ENCODE results near the gene MRPL52. TPM values are rescaled to one million over a fixed set of nuclear protein-coding genes. Genes with fewer than 3 reads are reported as not detected.
A peak's percentile ranks its signal among the peaks of the same experiment; 100 is the strongest.

MRPL52 gene
- total RNA-seq, 1 donor, result 69.9 TPM

GRCh38 chr14:22872033-22872832 lies 42.5 kb downstream of the MRPL52 start:
- peak overlapping the region; percentile 86 for H3K4me3 ChIP-seq (ENCODE audit: low read depth, low read length)
- TF ChIP-seq CTCF (IDR thresholded peaks at IDR 0.05; ENCODE audit: insufficient read depth, low read length), result peak; percentile 97
- peak; percentile 85 for DNase-seq (ENCODE audit: low read depth)

- DNase-seq (ENCODE audit: low read depth), result no peak
- peak overlapping the region; percentile 86 for H3K4me3 ChIP-seq (ENCODE audit: low read depth, low read length)
- TF ChIP-seq CTCF (IDR thresholded peaks at IDR 0.05; ENCODE audit: insufficient read depth, low read length), result no peak
Observed at GRCh38 chr14:22872833-22873520, 43.3 kb downstream of the MRPL52 start.

GRCh38 chr14:22875003-22875747 lies 45.5 kb downstream of the MRPL52 start:
- DNase-seq (ENCODE audit: low read depth), result no peak
- TF ChIP-seq CTCF (IDR thresholded peaks at IDR 0.05; ENCODE audit: insufficient read depth, low read length), result no peak
- H3K4me3 ChIP-seq (ENCODE audit: low read depth, low read length), result no peak overlapping the region

DNA sequence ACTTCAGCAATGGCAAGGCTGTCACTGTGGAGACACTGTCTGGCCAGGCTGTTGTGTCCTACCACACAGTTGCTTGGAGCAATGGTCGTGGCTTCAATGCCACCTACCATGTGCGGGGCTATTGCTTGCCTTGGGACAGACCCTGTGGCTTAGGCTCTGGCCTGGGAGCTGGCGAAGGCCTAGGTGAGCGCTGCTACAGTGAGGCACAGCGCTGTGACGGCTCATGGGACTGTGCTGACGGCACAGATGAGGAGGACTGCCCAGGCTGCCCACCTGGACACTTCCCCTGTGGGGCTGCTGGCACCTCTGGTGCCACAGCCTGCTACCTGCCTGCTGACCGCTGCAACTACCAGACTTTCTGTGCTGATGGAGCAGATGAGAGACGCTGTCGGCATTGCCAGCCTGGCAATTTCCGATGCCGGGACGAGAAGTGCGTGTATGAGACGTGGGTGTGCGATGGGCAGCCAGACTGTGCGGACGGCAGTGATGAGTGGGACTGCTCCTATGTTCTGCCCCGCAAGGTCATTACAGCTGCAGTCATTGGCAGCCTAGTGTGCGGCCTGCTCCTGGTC lies 46.1 kb downstream of the MRPL52 start:
- no peak for DNase-seq (ENCODE audit: low read depth)
- no peak for TF ChIP-seq CTCF (IDR thresholded peaks at IDR 0.05; ENCODE audit: insufficient read depth, low read length)

GRCh38 chr14:22877000-22877501 lies 47.4 kb downstream of the MRPL52 start:
- no peak overlapping the region for H3K4me3 ChIP-seq (ENCODE audit: low read depth, low read length)
- no peak for DNase-seq (ENCODE audit: low read depth)
- TF ChIP-seq CTCF (IDR thresholded peaks at IDR 0.05; ENCODE audit: insufficient read depth, low read length), result no peak

More for the DNA sequence above, 46.1 kb downstream of the MRPL52 start:
- no peak overlapping the region for H3K4me3 ChIP-seq (ENCODE audit: low read depth, low read length)
